GM18517 (cell line): ENCODE results near the gene KLHL22.
A peak's percentile ranks its signal among the peaks of the same experiment; 100 is the strongest.
"Not testable (repeated sequence)": the region's sequence is repeated elsewhere in the genome, so short reads cannot be mapped to it uniquely, and the experiment has no call there.

ENCODE experiments used
- ATAC-seq: cut with Tn5 transposase; IDR thresholded peaks from one replicate; pipeline ENCODE4 v1.9.1; 2021; ENCODE audit warnings: mild to moderate bottlenecking, moderate library complexity; ENCODE audit not compliant: unreplicated experiment

Gene KLHL22, protein sequence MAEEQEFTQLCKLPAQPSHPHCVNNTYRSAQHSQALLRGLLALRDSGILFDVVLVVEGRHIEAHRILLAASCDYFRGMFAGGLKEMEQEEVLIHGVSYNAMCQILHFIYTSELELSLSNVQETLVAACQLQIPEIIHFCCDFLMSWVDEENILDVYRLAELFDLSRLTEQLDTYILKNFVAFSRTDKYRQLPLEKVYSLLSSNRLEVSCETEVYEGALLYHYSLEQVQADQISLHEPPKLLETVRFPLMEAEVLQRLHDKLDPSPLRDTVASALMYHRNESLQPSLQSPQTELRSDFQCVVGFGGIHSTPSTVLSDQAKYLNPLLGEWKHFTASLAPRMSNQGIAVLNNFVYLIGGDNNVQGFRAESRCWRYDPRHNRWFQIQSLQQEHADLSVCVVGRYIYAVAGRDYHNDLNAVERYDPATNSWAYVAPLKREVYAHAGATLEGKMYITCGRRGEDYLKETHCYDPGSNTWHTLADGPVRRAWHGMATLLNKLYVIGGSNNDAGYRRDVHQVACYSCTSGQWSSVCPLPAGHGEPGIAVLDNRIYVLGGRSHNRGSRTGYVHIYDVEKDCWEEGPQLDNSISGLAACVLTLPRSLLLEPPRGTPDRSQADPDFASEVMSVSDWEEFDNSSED

GRCh38 chr22:20494978-20495860 is at the start of gene KLHL22:
Gene KLHL22, minus strand, starts transcription at chr22:20495795. Its CDS starts 6,584 bp downstream, at chr22:20489211.
- ATAC-seq: peak; percentile 20

- not testable (repeated sequence) for ATAC-seq
Measured at GRCh38 chr22:20545318-20545634, 49.7 kb upstream of the KLHL22 start.

GRCh38 chr22:20542736-20543135 is 47.1 kb upstream of the KLHL22 start:
- ATAC-seq: no peak

GRCh38 chr22:20542055-20542454 is 46.5 kb upstream of the KLHL22 start:
- no peak for ATAC-seq

DNA sequence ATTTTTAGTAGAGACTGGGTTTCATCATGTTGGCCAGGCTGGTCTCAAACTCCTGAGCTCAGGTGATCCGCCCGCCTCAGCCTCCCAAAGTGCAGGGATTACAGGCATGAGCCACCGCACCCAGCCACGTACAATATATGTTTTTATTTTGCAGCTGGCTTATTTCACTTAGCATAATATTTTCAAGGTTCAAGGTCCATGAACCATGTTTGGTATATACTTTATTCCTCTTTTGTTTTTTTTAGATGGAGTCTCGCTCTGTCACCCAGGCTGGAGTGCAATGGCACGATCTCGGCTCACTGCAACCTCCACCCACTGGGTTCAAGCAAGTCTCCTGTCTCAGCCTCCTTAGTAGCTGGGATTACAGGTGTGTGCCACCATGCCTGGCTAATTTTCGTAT is 43.3 kb upstream of the KLHL22 start:
- ATAC-seq: not testable (repeated sequence)

- ATAC-seq: no peak
Measured at GRCh38 chr22:20537983-20538382, 42.4 kb upstream of the KLHL22 start.

DNA sequence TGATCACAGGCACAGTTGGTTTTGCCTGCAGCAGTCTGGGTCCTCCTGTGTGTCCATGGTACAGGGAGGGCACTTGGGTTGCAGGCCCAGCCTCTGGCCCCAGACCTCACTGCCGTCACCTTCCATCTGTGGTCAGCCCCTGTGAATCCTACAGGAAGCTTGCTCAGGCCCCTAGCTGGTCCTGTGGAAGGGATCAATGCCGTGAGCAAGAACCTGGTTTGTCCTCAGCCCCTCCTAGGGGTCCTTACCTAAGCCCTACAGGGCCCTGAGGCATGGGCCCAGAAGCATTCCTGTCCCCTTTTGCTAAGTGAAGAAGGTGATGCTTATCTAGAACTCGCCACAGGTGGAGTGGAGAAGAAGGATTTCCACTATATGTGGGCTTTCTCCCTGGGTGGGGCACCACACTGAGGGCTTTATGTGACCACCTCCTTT is 41.7 kb upstream of the KLHL22 start:
- no peak for ATAC-seq

DNA sequence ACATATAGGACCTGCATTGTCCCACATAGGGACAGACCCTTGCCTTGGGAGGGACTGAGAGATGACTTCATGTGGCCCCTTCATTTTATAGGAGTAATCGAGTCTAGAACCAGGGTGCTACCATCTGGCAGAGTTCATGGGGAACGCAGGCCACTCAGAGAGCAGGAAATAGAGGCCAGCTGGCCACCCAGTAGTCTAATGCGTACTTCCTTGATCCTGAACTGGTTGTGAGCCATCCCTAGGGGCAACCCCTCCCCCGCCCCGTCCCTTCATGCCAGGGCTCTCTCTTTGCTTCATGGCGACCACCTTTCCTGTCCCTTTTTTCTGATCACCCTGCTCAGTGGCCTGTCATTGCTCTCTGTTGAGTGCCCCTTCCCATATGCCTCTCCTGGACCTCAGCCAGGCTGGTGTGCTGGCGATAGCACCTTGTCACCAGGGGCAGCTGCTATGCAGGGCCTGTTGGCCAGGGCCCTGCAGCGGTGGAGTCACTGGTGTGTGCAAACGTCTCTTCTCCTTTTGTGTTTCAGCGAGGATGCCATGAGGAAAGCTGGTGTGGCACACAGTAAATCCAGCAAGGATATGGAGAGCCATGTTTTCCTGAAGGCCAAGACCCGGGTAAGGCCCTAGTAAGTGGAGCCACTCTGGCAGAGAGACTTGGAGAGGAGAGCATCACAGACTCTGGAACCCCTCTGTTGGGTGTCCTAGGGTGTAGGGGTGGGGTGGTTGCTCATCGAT is 41.2 kb upstream of the KLHL22 start:
- no peak for ATAC-seq

DNA sequence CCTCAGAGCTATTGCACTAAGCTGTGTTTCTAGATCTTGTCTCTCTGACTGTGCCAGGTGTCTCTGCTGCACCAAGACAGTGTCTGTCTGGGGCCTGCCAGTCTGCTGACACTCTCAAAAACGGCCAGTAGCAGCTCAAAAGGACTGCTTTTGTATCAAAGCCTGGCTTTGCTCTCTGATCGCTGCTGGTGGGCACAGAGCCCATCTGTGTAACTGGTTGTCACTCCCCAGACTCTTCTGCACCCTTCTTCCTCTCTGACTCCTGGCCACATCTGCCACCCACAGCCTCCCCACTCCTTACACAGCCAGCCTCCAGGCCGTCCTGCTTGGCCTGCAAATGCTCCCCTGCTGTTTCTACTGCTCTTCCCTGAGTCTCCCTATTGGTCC is 38.3 kb upstream of the KLHL22 start:
- no peak for ATAC-seq

GRCh38 chr22:20533095-20533878 is 37.7 kb upstream of the KLHL22 start:
- ATAC-seq: no peak

DNA sequence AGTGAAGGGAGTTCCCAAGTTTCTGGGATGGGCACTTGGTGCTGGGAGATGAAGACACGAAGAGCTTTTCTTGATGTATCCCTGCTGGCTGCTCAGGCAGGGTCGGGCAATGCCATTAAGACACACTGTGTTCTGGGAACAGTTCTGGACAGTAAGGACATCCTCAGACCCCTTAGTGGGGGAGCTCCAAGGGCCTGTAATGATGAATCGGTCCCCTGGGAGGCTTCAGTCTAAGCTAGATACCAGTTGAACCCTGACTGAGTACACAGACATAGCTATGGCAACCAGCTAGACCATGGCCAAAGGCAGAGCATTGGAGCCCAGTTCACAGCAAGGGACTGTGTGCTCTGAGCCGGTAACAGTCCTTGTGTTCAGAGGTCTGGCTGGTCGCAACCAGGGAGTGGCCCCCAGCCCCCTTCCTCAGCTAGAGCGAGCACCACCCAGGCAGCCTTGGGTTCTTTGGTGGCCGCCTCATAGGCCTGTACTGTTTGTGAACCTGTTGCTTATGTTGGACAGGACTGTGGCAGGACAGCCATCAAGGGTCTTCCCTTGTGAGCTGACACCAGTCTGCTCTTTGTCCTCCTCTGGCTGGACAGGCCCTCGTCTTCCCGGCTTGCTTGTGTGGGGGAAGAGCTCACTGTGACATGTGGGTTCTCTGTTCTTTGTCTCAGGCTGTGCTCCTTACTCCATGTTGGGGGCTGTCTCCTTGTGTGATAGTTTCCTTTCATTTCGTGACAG is 36.8 kb upstream of the KLHL22 start:
- ATAC-seq: no peak

DNA sequence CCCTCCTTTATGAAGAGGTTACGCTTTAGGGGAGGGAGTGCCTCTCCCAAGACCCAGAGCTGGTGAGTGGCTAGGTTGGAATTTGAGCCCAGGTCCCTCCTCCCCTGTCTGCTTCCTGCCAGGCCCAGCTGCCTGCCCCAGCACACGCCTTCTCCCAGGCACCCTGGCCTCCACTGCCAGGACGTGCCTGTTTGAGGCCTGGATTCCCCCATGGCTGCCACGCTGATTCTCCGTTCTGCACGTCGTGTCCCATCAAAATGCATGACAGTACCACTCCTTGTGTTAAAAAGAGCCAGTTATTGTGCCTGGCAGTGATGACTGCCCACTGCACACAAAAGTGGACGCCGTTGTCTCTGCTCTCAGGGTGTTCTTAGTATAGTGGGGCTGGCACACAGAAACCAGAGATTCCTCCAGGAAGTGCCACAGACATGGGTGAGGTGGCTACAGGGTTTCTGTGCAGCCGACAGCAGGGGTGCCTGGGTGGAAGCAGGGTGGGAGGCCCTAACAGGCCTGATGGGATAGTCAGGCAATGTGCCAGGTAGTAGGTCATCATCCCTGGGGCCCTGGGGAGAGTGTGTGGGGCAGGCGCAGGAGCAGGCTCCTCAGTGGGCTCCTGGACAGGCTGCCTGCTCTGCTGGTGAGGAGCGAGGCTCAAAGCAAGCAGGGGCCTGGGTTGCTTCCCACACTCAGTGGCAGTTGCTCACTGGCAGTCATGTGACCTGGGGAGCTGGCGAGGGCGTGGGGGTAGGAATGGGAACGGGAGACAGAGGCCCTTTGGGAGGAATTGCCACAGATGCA is 36.0 kb upstream of the KLHL22 start:
- no peak for ATAC-seq

DNA sequence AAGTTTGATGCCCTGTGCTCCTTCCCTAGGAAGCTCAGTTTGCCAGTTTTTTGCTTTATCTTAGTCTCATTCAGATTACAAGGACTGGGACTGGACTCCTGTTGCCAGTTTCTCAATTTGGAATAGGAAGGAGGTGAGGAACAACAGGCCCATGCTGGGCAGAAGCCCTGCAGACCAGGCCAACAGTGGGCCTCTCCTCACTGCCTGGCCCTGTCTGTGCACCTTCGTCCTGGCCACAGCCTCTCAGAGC is 35.5 kb upstream of the KLHL22 start:
- ATAC-seq: no peak

DNA sequence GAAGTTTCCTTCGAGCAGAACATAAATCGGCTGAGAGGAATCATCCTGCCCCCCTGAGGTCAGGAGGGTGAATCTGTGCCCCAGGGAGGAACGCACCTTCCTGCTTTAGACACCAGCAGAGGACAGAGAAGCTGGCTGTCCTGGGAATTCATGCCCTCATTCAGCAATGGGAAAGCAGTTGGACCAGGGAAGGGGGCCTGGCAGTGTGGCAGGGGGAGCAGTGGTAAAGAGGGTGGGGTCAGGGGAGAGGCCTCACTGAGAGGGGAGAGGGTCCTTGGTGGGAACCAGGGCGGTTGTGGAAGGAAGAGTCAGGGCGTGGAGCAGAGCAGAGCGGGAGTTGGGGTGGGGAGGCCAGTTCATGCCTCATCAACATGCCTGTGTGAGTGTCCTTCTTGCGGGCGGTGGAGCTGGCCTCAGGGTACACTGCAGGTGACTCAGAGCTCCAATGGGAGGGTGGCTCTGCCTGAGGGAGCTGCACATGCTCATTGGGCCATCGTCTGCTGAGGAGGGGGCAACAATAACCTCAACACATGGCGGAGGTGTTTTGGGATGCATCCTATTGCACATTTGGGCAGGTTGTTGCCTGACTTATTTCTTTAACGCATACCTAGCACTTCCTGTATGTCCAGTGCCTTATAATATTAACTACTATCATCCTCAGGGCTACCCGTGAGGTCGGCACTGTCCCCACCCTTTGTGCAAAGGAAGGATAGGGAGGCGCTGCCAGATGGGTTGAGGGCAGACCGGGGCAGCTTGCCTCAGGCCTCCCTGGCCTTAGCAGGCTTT is 35.0 kb upstream of the KLHL22 start:
- no peak for ATAC-seq

GRCh38 chr22:20528405-20528978 is 32.9 kb upstream of the KLHL22 start:
- ATAC-seq: no peak

GRCh38 chr22:20526628-20527355 is 31.2 kb upstream of the KLHL22 start:
- ATAC-seq: no peak

DNA sequence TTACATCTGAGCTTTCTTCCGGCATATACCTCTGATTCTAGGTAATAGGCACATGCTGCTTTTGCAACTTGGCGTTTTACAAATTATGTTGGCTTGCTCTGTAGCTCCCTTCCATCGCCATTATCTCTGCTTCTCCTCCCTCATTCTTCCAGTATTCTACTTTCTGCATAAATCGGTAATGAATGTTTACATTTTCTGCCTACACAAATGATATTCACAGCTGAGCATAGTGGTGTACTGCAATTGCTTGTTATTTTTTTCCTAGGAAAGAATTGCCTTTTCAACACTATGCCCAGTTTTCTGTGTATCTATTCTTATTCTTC is 30.7 kb upstream of the KLHL22 start:
- ATAC-seq: no peak
